ENCODE measurements around the gene SMARCA5. TPM values are rescaled to one million over a fixed set of nuclear protein-coding genes. Genes with fewer than 3 reads are reported as not detected.

Gene SMARCA5
- total and polyA plus RNA-seq, 2 donors (not counting 1 experiment from before 2014, with no cell fraction given): 6.7 to 53.1 TPM

GRCh38 chr4:143489106-143489505, 24.4 kb upstream of the SMARCA5 start:
- H3K9ac ChIP-seq (ENCODE audit: low read length): no peak overlapping the region
- H3K27me3 ChIP-seq (replicated peaks in 1 of 4; ENCODE audit: control extremely low read depth in 1 of 4, control insufficient read depth in 3 of 4, insufficient read depth in 4 of 4, low read length in 3 of 4): no peaks in the 10 kb centered on the region
- H3K36me3 ChIP-seq (replicated peaks in 1 of 2; ENCODE audit: control extremely low read depth in 1 of 2, control insufficient read depth in 1 of 2, extremely low read depth in 1 of 2, insufficient read depth in 2 of 2, low read length in 1 of 2): no peaks in the 10 kb centered on the region
- ATAC-seq (ENCODE audit: low read depth): no peak
- no peak overlapping the region for H3K27ac ChIP-seq (ENCODE audit: low read length in 2 of 2)
- peaks cover 2% of the 10 kb centered on the region for H3K9me3 Mint-ChIP-seq (ENCODE audit: insufficient read depth)
- H3K4me3 ChIP-seq (ENCODE audit: control extremely low read depth in 1 of 5, extremely low read depth in 1 of 5, insufficient read depth in 1 of 5, low read depth in 2 of 5, low read length in 4 of 5): no peak overlapping the region
- DNase-seq: no peak
- H3K4me1 ChIP-seq (ENCODE audit: control insufficient read depth in 2 of 2, insufficient read depth in 2 of 2, low read length in 2 of 2): no peaks in the 10 kb centered on the region
- peaks cover 22% of the 10 kb centered on the region for H3K27me3 Mint-ChIP-seq
- no peak overlapping the region for H3K4me2 ChIP-seq (replicated peaks; ENCODE audit: low read depth, low read length, poor library complexity, severe bottlenecking)
- no peaks in the 10 kb centered on the region for H3K9me3 ChIP-seq (ENCODE audit: control extremely low read depth in 1 of 3, control insufficient read depth in 2 of 3, insufficient read depth in 1 of 3, low read length in 2 of 3)
- intact Hi-C loops (cut with micrococcal nuclease): no loop called here
- ChIA-PET CTCF (no interaction called here), POLR2A (no interaction called here)
- no peak overlapping the region for H2AFZ ChIP-seq (ENCODE audit: insufficient read depth, low read depth, low read length, poor library complexity, severe bottlenecking)
- TF ChIP-seq EZH2 (IDR thresholded peaks at IDR 0.05; ENCODE audit: borderline replicate concordance, insufficient read depth, low read depth, low read length, poor library complexity, severe bottlenecking) (no peak), CTCF (IDR thresholded peaks at IDR 0.05) (no peak)
- WGBS (ENCODE audit: insufficient coverage): 97% methylated on average over 2 of the region's 2 CpGs
- H3K27ac Mint-ChIP-seq: no peak overlapping the region
- no peaks in the 10 kb centered on the region for H3K4me1 Mint-ChIP-seq
- no peaks in the 10 kb centered on the region for H4K20me1 ChIP-seq (ENCODE audit: control insufficient read depth, insufficient read depth, low read length, poor library complexity, severe bottlenecking)
- H3K79me2 ChIP-seq (ENCODE audit: control insufficient read depth, insufficient read depth, low read length): no peaks in the 10 kb centered on the region
- no peak overlapping the region for H3K4me3 Mint-ChIP-seq

GRCh38 chr4:143498021-143498420, 15.5 kb upstream of the SMARCA5 start:
- WGBS (ENCODE audit: insufficient coverage): no CpG with 5 or more reads among the region's 8 CpGs
- Histone ChIP-seq H2AFZ (ENCODE audit: insufficient read depth, low read depth, low read length, poor library complexity, severe bottlenecking) (no peak overlapping the region), H3K4me3 (ENCODE audit: control extremely low read depth in 1 of 5, extremely low read depth in 1 of 5, insufficient read depth in 1 of 5, low read depth in 2 of 5, low read length in 4 of 5) (no peak overlapping the region), H3K36me3 (replicated peaks in 1 of 2; ENCODE audit: control extremely low read depth in 1 of 2, control insufficient read depth in 1 of 2, extremely low read depth in 1 of 2, insufficient read depth in 2 of 2, low read length in 1 of 2) (no peaks in the 10 kb centered on the region), H3K9ac (ENCODE audit: low read length) (no peak overlapping the region), H3K9me3 (ENCODE audit: control extremely low read depth in 1 of 3, control insufficient read depth in 2 of 3, insufficient read depth in 1 of 3, low read length in 2 of 3) (no peaks in the 10 kb centered on the region), H3K27me3 (replicated peaks in 1 of 4; ENCODE audit: control extremely low read depth in 1 of 4, control insufficient read depth in 3 of 4, insufficient read depth in 4 of 4, low read length in 3 of 4) (no peaks in the 10 kb centered on the region), H3K79me2 (ENCODE audit: control insufficient read depth, insufficient read depth, low read length) (no peaks in the 10 kb centered on the region), H3K4me2 (replicated peaks; ENCODE audit: low read depth, low read length, poor library complexity, severe bottlenecking) (no peak overlapping the region), H3K4me1 (ENCODE audit: control insufficient read depth in 2 of 2, insufficient read depth in 2 of 2, low read length in 2 of 2) (no peaks in the 10 kb centered on the region), H4K20me1 (ENCODE audit: control insufficient read depth, insufficient read depth, low read length, poor library complexity, severe bottlenecking) (no peaks in the 10 kb centered on the region), H3K27ac (ENCODE audit: low read length in 2 of 2) (no peak overlapping the region)
- Mint-ChIP-seq H3K9me3 (ENCODE audit: insufficient read depth) (peaks cover 3% of the 10 kb centered on the region), H3K27me3 (no peaks in the 10 kb centered on the region), H3K4me3 (no peak overlapping the region), H3K4me1 (no peaks in the 10 kb centered on the region), H3K27ac (no peak overlapping the region)
- DNase-seq: no peak
- intact Hi-C loops (cut with micrococcal nuclease): no loop called here
- POLR2A ChIA-PET: no interaction called here
- TF ChIP-seq EZH2 (IDR thresholded peaks at IDR 0.05; ENCODE audit: borderline replicate concordance, insufficient read depth, low read depth, low read length, poor library complexity, severe bottlenecking): no peak
- no peak for TF ChIP-seq CTCF (IDR thresholded peaks at IDR 0.05)
- CTCF ChIA-PET: no interaction called here
- ATAC-seq (ENCODE audit: low read depth): no peak
